T-helper 2 cell (primary cell): Measurements from ENCODE around the gene ARPC4.

Experiments
- DNase-seq, 5 experiments: peaks; one replicate each; pipeline versions ENCODE4 v3.0.0 to v3.0.0-alpha.2; 2012 to 2022

Gene ARPC4

DNA sequence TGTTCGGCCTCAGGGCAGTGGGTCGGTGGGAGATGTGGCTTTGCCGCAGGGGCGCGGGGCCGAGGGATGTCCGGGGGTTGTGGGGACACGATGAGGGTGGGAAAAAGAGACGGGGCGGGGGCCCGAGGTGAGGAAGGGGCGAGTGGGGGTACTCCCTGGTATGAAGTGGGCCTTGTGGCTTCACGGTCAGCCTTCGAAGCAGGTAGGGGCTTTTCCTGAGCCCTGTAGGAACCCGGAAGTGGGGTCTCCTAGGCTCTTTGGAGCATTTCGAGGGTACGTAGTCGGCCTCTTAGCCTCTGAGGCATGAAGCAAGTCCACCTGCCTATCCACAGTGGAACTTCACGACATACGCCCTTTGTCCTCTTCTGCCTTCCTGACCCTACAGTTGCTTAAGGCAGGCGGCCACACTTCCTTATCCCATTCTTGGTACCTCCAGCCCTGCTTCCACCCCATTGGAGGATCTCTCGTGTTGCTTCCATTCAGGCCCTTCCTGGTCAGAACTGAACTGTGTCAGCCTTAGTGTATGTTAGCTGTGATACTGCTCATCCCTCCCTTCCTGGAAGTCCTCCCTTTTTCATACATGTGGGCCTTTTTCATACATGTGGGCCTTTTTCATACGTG, 389 bp downstream of the ARPC4 start:
- peak in 2 of 5 experiments; percentile 13 to 50 for DNase-seq

DNA sequence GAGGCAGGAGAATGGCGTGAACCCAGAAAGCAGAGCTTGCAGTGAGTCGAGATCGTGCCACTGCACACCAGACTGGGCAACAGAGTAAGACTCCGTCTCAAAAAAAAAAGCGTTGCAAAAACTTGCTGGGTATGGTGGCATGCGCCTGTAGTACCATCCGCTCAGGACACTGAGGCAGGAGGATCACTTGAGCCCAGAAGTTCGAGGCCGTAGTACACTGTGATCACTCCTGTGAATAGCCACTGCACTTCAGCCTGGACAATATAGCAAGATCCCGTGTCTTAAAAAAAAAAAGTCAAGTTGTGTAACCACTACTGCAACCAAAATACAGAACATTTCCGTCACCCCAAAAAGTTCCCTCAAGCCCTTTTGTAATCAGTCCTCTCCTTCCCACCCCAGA, 1.5 kb downstream of the ARPC4 start:
- DNase-seq: no peak

DNA sequence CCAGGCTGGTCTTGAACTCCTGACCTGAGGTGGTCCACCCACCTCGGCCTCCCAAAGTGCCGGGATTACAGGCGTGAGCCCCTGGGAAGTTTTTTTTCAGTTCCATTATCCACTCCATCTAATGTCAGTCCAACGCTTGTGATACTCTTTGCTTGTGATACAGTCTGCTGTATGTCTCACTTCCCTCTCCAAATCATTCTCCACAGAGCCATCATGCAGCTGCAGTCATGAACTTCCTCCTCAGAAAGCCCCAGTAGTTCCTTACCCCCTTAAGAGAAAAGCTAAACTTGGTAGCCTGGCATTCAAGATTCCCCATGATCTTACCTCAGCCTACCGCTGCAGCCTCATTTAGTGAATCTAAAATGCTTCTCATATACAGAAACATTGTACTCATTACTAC, 2.3 kb downstream of the ARPC4 start:
- no peak for DNase-seq

DNA sequence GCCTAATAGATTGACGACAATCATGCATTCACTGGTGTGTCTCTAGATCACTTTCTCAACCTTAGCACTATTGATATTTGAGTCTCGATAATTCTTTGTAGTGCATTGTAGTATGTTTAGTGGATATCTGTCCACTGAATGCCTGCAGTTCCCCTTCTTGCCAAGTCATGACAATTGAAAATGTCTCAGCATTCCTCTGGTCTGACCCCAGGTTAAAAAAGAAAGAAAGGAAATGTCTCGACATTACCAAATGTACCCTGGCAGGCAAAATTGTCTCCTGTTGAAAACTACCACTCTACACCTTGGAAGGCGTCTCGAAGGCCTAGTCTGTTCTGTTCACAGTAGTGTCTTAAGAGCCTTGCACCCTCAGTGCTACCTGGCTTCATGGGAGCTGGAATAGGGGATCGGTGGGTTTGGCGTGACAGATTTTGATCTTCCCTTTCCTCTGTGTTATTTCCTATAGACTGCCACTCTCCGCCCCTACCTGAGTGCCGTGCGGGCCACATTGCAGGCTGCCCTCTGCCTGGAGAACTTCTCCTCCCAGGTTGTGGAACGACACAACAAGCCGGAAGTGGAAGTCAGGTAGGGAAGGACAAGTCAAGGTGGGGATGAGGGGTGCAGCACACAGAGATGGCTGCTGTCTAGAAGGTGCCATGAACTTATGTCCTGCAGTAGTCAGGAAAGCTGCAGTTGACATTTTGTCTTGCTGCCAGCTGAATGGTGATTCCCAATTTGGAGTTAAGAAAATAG, 4.5 kb downstream of the ARPC4 start:
- DNase-seq: no peak

DNA sequence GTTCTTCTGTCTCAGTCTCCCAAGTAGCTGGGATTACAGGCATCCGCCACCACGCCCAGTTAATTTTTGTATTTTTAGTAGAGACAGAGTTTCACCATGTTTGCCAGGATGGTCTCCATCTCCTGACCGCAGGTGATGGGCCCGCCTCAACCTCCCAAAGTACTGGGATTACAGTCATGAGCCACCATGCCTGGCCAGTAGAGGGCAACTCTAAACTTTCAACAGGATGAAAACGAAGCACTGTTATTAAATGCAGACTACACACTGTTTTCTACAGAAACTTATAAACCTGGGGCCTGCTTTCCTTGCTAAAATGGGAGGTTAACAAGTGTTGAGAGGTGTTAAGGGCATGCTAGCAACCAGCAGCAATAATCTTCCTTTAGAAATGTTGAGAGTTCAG, 7.6 kb downstream of the ARPC4 start:
- no peak for DNase-seq

DNA sequence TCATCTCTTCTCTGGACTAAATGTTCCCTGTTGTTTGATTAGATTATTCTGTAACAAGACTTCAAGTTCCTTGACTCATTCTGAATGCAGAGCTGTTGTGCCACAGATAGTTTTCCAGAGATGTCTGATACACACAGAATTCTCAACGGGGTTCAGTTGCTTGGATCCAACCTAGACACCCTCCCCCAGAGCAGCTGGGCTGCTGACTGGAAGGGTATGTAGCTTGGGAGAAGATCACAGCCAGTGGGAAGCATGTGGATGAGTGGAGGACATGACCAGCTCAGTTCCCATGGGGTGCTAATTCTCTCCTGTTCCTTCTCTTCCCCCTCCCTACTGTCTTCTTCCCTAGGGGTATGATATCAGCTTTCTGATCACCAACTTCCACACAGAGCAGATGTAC, 10.6 kb downstream of the ARPC4 start:
- no peak for DNase-seq

DNA sequence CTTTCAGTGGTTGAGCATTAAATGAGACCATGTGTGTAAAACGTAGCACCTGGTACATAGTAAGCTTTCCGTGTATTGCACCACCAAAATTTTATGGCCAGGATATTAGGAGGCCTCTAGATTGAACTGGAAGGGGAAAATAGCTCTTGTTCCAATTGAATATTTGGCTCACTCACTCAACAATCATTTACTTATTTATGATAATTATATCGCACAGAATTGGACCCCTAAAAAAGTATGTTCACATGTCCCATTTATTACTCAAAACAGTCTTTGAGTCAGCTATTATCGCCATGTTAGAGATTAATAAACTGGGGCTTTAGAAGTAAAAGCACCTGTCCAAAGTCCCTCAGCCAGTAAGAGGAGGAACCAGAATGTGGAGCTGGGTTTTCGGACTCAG, 12.1 kb downstream of the ARPC4 start:
- no peak for DNase-seq

DNA sequence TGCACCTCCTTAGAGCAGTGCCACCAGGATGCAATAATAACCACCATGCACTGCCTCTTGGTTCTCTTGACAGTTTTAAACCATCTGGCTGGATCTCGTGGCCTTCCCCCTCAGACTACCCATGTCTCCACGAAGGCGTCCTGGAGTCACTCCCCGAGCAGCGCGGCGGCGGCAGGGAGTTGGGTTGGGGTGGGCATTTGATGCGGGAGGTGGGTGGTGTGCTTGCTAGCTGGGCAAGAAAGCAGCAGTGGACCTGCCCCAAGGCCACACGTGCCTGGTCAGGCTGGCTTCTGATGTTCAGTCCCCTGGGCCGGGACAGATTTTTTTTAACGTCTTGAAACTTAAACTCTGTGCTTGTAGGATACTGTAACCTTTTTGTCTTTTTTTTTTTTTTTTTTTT, 13.3 kb downstream of the ARPC4 start:
- no peak for DNase-seq

DNA sequence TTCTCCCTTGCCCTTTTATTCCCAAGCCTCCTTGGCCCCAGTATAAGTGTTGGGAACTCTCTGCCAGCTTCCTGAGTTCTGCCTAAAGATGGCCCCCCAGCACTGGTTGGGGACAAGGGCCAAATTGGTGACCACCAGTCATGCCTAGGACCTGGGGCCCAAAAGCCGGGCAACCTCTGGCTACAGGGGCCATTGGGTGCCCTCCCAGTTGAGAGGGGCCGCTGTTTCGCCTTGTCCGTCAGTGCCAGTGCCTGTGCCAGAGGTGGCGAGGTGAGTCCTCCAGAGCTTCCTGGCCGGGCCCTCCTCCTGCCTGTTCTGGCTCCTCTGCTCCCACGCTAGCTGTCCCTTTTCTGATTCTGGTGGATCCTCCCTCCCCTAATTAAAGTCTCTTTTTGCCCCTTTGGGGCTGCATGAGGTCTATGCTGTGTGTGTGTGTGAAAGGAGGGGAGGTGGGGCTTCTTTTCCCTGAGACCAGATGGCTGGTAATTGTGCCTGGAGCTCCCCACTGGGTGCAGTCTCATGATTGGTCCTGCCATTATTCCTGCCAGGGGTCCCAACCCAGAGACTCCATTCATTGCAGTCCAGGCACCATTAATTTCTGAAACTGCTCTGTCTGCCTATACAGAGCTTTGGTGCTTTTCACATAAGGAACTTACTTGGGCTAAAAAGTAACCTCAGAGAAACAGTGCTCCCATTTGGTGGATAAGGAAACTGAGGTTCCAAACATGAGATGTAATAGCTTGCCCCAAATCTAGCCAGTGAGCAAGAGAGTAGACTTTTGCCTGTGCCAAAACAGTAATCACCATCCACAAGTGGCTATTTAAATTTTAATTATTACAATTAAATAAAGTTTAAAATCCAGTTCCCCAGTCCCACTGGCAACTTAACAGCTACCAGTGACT, 14.1 kb downstream of the ARPC4 start:
- DNase-seq: no peak

DNA sequence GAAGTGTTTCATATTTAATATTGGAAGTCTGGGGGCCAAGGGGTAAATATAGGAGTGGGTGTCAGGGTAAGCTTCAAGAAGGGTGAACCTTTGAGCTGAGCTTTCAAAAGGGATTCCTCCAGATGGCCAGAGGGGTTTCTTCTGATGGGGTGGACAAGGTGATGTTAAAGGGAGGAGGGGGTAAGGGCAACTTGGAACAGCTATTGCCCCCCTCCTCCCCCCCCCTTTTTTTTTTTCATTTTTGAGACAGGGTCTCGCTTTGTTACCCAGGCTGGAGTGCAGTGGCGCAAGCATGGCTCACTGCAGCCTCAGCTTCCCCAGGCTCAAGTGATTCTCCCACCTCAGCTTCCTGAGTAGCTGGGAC, 15.1 kb downstream of the ARPC4 start:
- DNase-seq: no peak

DNA sequence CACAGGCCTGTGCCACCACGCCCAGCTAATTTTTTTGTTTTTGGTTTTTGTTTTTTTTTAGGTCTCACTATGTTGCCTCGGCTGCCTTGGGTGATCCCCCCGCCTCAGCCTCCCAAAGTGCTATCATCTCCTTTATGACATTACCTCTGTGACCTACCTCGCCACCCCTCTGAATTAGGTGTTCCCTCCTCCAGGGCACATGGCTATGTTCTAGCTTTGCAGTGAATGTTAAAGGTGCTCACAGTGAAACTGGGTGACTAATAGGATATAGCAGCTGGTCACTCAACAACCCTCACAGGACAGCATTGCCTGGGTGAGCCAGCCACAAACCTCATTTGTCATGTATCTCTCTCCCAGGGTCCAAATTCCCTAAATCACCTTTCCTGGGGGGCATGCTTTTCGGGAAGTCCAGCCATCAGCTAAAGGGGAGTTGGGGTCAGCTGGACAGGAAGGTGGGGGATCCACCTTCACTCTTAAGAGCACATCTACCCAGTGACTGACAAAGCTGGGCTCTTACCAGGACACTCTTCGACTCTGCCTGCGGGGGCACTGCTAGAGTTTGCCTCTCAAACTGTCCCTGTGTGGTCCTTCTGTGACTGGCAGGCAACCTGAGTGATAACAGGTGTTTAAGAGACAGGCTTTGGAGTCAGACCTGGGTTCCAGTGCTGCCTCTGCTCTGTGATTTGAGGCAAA, 15.6 kb downstream of the ARPC4 start:
- DNase-seq: peak in 4 of 5 experiments; percentile 18 to 79 (median 27)

DNA sequence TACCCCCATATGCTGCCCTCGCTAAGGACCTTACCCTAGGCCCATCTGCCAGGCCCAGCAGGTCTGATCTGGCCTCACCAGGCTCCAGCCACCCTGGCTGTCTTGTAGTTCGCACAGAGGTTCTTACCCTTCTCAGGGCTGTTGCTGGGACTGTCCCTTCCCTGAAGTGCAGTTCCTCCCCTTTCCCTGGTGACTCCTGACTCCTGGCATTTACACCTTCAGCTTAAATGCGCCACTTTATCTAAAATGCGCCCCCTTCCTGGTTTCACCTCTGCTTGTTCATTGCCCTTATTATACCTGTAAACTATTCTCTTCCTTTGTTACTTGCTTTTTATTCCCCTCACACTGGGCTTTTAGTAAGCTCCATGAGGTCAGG, 16.3 kb downstream of the ARPC4 start:
- DNase-seq: peak in 1 of 5 experiments; percentile 10

DNA sequence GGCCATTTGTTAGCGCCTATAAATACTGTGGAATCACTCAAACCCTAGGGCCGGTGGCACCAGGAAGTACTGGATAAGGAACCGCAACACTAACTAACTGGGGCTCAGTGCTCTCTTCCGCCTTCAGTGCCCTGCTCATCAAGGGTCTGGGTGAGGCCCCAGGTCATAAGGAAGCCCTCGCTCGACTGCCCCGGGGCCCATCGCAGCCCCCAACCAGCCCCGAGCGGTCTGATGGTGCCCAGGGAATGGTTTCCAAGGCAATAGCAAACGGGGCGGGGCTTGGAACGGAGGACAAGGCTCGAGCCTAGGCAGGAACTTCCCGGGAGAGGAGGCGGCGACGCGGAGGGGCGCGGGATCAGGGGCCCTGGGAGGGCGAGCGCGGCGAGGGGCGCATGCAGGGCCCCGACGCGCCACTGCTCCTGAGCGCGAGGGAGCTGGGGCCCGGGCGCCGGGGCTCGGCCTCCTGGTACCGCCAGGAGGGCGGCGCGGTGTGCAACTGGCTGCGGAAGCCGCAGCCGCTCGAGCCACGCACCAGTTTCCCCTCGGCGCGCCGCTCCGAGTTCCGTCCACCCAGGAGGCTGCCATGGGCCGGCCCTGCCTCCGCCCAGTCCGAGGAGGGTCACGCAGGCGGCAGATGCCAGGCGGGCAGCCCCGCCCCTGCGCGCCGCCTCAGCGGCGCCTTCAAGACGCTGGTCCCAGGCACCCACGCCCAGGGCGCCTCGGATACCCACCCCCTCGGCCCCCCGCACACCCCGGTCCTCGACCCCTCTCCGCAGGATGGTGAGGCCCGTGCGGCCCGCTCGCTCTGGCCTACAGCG, 16.9 kb downstream of the ARPC4 start, which contains the start of gene TTLL3:
Gene TTLL3 (plus strand): TSS at position 648 of the 818 bp plus-strand sequence. CDS start 400 bp downstream, outside the sequence.
- peak in 3 of 5 experiments; percentile 24 to 67 (median 24) for DNase-seq

DNA sequence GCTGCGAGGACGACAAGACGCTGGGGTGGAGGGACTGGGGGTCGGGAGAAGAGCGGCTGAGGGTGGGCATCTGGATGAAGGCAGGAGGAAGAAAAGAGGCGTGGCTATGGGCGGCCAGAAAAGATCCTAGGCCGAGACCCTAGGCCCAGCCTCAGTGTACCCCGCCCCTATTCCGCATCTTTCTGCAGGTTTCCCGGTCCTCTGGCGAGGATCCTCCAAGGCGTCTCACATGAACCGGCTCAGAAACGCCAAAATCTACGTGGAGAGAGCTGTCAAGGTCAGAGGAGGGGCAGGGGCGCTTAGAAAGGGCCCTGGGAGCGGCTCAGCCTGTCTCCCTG, 17.5 kb downstream of the ARPC4 start:
- DNase-seq: no peak

DNA sequence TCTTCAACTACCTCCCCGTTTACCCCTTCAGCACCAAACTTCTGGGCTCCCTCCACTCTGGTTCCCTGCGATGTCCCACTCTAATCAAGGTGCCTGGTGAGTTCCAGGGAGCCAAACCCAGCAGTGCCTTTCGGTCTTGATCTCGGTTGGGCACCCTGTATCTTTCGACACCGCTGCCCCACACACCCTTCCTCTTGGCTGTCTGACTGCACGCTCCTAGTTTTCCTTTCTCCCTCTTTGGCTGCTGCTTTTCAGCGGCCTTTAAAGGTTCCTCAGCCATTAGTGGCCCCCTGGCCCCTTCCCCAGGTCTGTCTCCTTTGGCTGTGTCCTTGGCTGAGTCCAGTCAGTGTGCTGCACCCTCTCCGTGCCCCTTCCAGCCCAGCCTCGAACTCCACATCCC, 18.0 kb downstream of the ARPC4 start:
- DNase-seq: no peak

DNA sequence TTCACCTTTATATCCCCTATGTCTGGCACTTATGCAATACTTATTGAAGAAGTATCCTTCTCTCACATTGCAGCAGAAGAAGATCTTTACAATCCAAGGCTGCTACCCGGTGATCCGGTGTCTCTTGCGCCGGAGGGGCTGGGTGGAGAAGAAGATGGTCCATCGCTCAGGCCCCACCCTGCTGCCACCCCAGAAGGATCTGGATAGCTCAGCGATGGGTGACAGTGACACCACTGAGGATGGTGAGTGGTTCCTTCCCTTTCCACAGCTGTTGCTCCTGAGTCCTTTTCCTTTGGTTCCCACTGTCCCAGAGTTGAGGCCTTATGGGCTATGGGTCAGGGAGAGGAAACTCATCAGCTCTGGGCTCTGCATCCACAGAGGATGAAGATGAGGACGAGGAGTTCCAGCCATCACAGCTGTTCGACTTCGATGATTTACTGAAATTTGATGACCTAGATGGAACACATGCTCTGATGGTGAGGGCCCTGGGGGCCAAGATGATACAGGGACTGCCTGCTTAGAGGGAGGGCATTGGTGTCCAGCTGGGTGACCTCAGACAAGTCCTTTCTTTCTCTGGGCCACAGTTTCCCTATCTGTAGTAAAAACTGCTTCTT, 20.1 kb downstream of the ARPC4 start:
- DNase-seq: no peak

DNA sequence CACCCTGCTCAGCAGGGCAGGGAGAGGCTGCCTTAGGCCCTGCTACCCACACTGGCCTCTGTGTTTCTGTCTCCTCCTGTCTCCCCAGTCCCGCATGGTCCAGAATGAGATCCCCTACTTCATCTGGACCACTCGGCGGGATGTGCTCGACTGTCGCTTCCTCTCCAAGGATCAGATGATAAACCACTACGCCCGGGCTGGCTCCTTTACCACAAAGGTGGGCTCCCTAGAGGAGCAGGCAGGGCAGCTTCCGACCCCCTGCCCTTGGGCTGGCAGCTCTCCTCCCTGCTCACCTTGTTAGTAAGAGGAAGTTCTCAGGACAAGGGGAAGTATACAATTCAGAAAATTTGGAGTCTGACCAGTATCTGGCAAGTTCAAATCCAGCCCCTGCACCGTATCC, 23.1 kb downstream of the ARPC4 start:
- DNase-seq: no peak

DNA sequence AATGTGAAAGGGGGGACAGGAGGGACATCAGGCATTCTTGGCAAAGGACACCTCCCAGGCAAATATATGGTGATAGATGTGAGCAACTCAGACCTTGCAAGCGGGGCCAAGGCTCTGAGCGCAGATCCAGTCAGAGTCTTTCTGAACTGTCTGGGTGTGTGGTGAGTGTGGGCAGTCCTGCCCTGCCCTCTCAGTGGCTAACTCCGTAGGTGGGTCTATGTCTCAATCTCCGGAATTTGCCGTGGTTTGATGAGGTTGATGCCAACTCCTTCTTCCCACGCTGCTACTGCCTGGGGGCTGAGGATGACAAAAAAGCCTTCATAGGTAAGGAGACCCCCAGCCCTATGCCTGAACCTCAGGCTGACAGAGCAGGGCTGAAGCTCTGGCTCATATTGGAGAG, 24.6 kb downstream of the ARPC4 start:
- no peak for DNase-seq

DNA sequence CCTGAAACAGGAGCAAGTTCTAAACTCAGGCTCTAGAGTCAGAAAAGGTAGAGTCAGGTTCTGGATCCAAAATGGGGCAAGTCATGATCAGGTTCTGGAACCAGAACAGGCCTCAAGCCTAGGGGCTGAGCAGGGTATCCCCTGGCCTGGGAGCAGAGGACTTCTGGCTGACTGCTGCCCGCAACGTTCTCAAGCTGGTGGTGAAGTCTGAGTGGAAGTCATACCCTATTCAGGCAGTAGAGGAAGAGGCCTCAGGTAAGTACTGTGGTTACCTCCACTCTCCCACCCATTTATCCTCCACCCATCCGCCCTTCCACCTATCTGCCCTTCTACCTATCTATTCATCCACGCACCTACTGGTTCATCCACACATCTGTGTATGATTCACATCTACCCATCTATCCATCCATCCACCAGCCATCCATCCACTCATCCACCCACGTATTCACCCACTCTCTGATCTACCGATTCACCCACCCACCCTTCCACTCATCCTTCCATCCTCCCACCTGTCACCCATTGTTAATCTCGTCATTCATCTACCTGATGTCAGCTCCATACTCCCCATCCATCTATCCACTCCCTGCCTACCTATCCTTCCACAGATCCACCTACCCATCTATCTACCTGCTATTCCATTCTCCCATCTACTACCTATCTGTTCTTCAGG, 25.9 kb downstream of the ARPC4 start:
- DNase-seq: no peak

DNA sequence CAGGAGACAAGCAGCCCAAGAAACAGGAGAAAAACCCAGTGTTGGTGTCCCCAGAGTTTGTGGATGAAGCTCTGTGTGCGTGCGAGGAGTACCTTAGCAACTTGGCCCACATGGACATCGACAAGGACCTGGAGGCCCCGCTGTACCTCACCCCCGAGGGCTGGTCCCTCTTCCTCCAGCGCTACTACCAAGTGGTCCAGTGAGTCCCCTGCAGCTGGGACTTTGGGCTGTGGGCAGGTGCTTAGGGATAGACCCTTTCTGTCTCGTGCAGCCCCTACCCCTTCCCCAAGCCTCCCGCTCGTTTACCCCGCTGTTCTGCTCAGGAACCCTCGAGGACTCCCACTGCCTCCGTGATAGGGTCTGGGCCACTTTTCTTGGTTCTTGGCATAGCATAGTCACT, 27.7 kb downstream of the ARPC4 start:
- no peak for DNase-seq

DNA sequence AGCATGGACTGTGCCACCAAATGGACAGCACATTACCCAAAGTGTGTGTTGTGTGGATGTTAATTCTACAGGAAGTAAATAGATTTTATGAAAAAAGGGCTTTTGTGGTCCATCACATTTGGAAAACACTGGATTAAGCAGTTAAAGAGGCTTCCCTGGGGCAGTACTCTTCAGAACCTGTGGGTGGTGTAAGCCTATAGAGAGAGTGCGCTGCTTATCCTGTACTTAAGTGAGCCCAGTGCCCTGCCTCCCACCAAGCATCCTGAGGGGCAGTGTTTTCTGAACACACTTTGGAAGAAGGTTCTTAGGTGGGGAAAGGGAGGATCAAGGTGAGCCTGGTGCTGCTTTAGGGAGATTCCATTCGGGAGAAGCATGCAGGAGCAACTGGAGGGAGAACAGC, 28.1 kb downstream of the ARPC4 start:
- DNase-seq: no peak
